Left ventricle myocardium inferior (tissue), 1 donor: ENCODE data around the gene STC2. TPM values are rescaled to one million over a fixed set of nuclear protein-coding genes. Genes with fewer than 3 reads are reported as not detected.

Experiments
- DNase-seq: peaks from one replicate; pipeline ENCODE4 v3.0.0-alpha.2; 2020
- H3K27ac ChIP-seq: fragments of 200-600 bp; replicated peaks from 2 replicates; pipeline ENCODE4 v1.8.0; 2021
- H3K27me3 ChIP-seq: fragments of 200-600 bp; 2 replicates; pipeline ENCODE4 v1.8.0; 2021; ENCODE audit warnings: low read depth
- H3K36me3 ChIP-seq: fragments of 200-600 bp; 2 replicates; pipeline ENCODE4 v1.8.0; 2021
- H3K4me1 ChIP-seq: fragments of 200-600 bp; 2 replicates; pipeline ENCODE4 v1.8.0; 2021
- H3K4me3 ChIP-seq: fragments of 200-600 bp; 2 replicates; pipeline ENCODE4 v1.8.0; 2021; ENCODE audit warnings: mild to moderate bottlenecking, moderate library complexity
- H3K9me3 ChIP-seq: fragments of 200-600 bp; replicated peaks from 2 replicates; pipeline ENCODE4 v1.8.0; 2021
- intact Hi-C: fragments of 100-400 bp; cut with micrococcal nuclease; formaldehyde crosslinking; loops from one replicate; pipeline ENCODE4 v1.11.0; 2022
- total RNA-seq: library from RNA; stranded (reverse); fragmentation: NEBNext Ultra II Directional; extraction: Animal tissue kit (Norgen Biotek cat#: 25700); gene quantifications from one replicate; pipeline ENCODE4 v1.2.1, GENCODE V29; 2021
- TF ChIP-seq, protein P1 (sequence below): fragments of 200-600 bp; IDR thresholded peaks from 2 replicates; pipeline ENCODE4 v1.8.0; 2021; ENCODE audit warnings: antibody characterized with exemption, mild to moderate bottlenecking, borderline replicate concordance
- donor health status: DM: no; HTN: yes; CAD: no; lungs with severe emphysema.

Gene STC2
- total RNA-seq, 1 donor from 2014 or later: 12.4 TPM

DNA sequence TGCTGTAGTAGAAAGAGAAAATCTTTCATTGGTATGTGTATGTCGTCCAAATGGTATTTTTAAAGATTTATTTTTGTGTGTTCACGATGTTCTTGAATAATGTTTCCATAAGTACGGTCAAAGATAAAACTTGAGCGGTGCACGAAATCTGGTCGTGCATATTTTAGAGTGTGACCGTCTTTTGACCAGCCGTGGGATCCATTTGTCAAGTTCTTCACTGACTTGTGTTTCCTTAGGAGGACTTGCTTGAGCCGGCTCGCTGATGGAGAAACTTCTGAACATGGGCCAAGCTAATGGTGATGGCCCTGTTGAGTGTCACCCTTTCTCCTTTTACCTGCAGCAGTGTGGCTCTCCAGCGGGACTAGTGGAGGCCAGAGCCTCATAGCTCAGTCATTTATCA, 11.1 kb upstream of the STC2 start:
- Histone ChIP-seq H3K27ac (no peak overlapping the region), H3K4me3 (no peak overlapping the region), H3K27me3 (no peaks in the 10 kb centered on the region), H3K9me3 (no peaks in the 10 kb centered on the region), H3K4me1 (no peaks in the 10 kb centered on the region), H3K36me3 (no peaks in the 10 kb centered on the region)
- DNase-seq: no peak
- intact Hi-C loops: no loop called here
- TF ChIP-seq, protein P1, sequence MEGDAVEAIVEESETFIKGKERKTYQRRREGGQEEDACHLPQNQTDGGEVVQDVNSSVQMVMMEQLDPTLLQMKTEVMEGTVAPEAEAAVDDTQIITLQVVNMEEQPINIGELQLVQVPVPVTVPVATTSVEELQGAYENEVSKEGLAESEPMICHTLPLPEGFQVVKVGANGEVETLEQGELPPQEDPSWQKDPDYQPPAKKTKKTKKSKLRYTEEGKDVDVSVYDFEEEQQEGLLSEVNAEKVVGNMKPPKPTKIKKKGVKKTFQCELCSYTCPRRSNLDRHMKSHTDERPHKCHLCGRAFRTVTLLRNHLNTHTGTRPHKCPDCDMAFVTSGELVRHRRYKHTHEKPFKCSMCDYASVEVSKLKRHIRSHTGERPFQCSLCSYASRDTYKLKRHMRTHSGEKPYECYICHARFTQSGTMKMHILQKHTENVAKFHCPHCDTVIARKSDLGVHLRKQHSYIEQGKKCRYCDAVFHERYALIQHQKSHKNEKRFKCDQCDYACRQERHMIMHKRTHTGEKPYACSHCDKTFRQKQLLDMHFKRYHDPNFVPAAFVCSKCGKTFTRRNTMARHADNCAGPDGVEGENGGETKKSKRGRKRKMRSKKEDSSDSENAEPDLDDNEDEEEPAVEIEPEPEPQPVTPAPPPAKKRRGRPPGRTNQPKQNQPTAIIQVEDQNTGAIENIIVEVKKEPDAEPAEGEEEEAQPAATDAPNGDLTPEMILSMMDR: no peak

DNA sequence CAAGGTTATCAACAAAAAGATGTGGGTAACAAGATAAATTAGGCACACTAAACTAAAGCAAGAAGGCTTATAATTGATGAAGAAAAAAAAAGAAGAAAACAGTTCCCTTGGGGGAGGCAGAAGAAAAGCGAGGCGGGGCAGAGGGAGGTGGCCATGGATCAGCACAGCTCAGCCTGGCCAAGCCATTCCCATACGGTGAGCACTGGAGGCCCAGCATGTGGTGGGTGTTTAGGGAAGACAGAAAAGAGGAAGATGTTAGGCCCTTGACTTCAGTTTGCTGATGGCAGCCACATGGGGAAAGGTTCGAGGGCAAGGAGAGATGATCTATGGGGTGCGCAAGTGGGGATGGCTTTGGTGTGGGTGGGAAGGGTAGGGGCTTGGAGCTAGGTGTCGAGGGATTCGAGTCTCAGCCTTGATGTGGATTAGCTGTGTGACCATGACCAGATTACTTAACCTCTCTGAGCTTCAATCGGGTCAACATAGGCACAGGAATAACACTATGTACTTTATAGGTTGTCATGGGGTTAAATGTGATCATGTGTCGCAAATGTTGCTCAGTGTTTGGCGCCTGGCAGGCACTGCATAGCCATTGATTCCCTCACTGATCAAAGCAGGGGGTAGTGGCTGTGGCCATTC, 10.3 kb upstream of the STC2 start:
- intact Hi-C loops: no loop called here

DNA sequence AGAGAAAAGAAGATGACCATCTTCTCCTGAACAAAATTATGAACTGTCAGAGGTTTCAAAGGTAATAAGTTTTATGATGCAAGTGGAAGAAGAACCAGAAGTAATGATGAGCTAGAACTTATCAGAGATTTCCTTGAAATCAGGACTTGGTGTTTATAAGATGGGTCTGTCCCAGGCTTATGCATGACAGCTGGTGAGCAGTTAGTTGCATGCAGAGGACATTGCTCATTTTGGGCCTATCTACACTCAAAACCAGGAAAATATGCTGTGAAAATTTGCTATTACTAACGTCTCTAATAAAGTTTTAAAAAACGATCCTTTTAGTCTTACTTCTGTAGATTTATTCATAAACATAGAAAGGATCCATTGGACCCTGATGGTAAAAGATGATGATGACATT, 6.6 kb upstream of the STC2 start:
- Histone ChIP-seq H3K27me3 (peaks cover 3% of the 10 kb centered on the region), H3K36me3 (no peaks in the 10 kb centered on the region), H3K27ac (no peak overlapping the region), H3K4me1 (peaks cover 11% of the 10 kb centered on the region), H3K9me3 (no peaks in the 10 kb centered on the region), H3K4me3 (no peak overlapping the region)
- DNase-seq: no peak
- TF ChIP-seq, protein P1: no peak
- intact Hi-C loops: no loop called here

More for the DNA sequence above, 10.3 kb upstream of the STC2 start:
- Histone ChIP-seq H3K27me3 (no peaks in the 10 kb centered on the region), H3K27ac (no peak overlapping the region), H3K4me3 (no peak overlapping the region), H3K9me3 (no peaks in the 10 kb centered on the region), H3K36me3 (no peaks in the 10 kb centered on the region), H3K4me1 (no peaks in the 10 kb centered on the region)
- no peak for DNase-seq
- TF ChIP-seq, protein P1: no peak

DNA sequence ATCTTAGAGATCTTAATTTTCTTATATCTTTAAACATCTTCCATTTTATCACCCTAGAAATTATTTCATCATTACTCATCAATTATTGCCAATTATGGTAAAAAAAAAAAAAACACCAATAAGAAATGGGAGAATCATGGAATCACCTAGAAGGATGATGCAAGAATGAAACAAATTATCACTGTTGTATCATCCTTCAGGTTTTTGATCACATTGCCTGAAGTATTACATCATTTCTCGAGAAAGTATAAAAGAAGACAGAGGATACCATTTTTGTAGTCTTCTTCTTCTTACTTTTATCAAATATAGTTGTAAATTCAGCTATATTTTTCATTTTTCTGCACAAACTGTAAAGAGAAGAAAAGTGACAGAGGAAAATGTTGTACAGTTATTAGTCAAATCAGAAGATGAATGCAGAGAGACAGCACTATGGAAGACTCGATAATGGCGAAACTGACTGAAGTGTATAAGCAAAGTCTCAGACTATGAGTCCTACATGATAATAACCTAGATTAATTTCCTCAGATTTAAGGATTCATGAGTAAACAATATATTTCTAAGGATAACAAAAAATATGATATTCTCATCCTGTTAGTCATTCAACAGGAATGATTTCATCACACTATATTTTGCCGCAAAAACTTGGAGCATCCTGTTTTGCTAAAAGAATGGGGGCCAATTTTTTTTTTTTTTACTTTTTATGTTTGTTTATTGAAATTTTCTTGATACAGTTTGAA, 5.9 kb upstream of the STC2 start:
- TF ChIP-seq, protein P1: no peak
- Histone ChIP-seq H3K4me1 (peaks cover 19% of the 10 kb centered on the region), H3K27ac (no peak overlapping the region), H3K9me3 (no peaks in the 10 kb centered on the region), H3K36me3 (no peaks in the 10 kb centered on the region), H3K27me3 (peaks cover 10% of the 10 kb centered on the region), H3K4me3 (no peak overlapping the region)
- intact Hi-C loops: loop anchor here (2.0 kb wide), 1 partner anchor 39 kb away; no protein-coding TSS in a partner anchor
- DNase-seq: no peak

DNA sequence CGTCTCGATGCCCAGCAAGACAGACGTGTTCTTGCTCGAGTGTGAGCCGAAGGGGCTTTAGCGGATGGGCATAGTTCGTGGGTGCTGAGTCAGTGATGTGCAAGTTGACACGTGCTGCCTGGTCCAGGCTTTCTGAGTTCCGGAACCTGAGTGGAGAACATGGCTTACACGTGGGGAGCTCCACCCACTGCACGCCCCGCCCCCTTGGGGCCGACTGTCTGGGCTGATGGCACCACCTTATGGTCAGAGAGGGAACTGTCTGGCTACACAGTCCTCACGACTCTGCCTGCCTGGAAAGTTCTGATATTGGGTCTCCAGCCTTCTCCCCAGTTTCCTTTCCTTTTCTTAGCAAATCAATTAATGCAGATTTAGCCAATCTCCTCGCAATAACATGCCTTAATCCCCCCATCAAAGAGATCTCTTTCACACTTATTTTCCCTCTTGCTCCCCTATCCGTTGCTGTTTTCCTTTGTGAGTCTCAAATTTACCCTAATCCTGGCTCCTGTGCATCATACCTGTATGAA, 3.8 kb upstream of the STC2 start:
- Histone ChIP-seq H3K27me3 (peaks cover 31% of the 10 kb centered on the region), H3K36me3 (no peaks in the 10 kb centered on the region), H3K27ac (no peak overlapping the region), H3K9me3 (no peaks in the 10 kb centered on the region), H3K4me1 (peaks cover 39% of the 10 kb centered on the region), H3K4me3 (no peak overlapping the region)
- DNase-seq: peak; percentile 87
- TF ChIP-seq, protein P1: peak; percentile 97
- intact Hi-C loops: loop anchor here (2.0 kb wide), 1 partner anchor 37 kb away; no protein-coding TSS in a partner anchor
